ENCODE measurements around the gene DENND1A.

DENND1A gene

DNA sequence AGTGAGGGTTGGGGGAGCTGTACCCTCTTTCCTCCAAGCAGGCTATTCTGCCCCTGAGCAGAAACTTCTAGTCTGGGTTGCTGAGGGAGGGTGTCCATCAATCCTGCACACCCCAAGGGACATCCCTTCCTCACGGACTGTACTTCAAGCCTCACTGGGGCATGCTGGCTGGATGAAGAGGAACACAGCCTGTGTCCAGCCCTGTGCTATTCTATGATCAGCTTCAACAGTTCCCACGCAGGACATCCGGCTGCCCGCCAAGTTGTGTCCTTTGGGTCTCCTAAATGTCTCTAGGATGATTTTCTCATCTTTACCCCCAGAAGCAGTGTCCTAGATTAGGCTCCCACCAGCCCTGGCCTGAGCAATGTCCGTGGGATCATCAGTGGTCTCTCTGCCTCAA is 505.8 kb downstream of the DENND1A start:
- peaks cover 34 to 46% of the 10 kb centered on the region in 2 donors for H3K4me1 ChIP-seq (ENCODE audit: control insufficient read depth in 2 of 2, insufficient read depth in 1 of 2, low read depth in 1 of 2, low read length in 2 of 2)
- H3K27ac ChIP-seq (replicated peaks; ENCODE audit: low read length), result no peak overlapping the region

DNA sequence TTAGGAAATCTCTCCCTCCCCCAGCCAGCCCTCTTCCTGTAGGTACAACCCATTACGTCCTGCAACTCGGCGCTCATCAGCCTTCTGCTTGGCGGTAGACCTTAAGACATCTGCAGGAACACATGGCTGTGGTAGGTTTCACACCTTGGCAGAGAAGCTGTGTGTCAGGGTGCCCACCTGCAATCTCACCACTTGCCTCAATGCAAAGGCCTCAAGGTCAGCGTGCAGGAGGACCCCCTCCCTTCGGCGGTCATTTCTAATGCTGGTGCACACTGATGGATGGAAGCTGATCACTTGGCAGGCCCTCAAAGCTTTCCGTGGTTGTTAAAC is 506.6 kb downstream of the DENND1A start:
- no peak overlapping the region for H2BK120ac ChIP-seq (ENCODE audit: low read depth, low read length)
- H3K14ac ChIP-seq (ENCODE audit: low read length), result peak overlapping the region; percentile 39
- H3K79me1 ChIP-seq (ENCODE audit: low read depth, low read length), result no peaks in the 10 kb centered on the region
- no CpG with 5 or more reads among the region's 8 CpGs for WGBS, 2 donors (ENCODE audit: extremely low coverage in 2 of 2, insufficient read length in 2 of 2, insufficient replicate concordance in 1 of 2)
- no peak overlapping the region for H2BK5ac ChIP-seq (ENCODE audit: low read length)
- no peaks in the 10 kb centered on the region for H3K27me3 ChIP-seq (ENCODE audit: control insufficient read depth in 3 of 3, insufficient read depth in 3 of 3, low read depth in 1 of 3, low read length in 3 of 3)
- no peak overlapping the region for H3K4me2 ChIP-seq (ENCODE audit: insufficient read depth, low read length, poor library complexity, severe bottlenecking)
- H3K9ac ChIP-seq (ENCODE audit: low read depth, low read length, poor library complexity), result no peak overlapping the region
- H2AK5ac ChIP-seq (ENCODE audit: low read depth, low read length), result no peak overlapping the region
- H2BK12ac ChIP-seq (ENCODE audit: low read length), result no peak overlapping the region
- H2AFZ ChIP-seq (ENCODE audit: low read length), result no peak overlapping the region
- no peak overlapping the region for H2BK15ac ChIP-seq (ENCODE audit: low read length)
- H3K18ac ChIP-seq (ENCODE audit: low read length), result peak overlapping the region; percentile 24
- peak overlapping the region; percentile 25 for H3K23ac ChIP-seq (ENCODE audit: low read depth, low read length, poor library complexity)
- no peak overlapping the region for H3K4ac ChIP-seq (ENCODE audit: low read length)
- peaks cover 38 to 54% of the 10 kb centered on the region in 2 donors for H3K4me1 ChIP-seq (ENCODE audit: control insufficient read depth in 2 of 2, insufficient read depth in 1 of 2, low read depth in 1 of 2, low read length in 2 of 2)
- H3K9me3 ChIP-seq (replicated peaks in 1 of 2; ENCODE audit: control insufficient read depth in 2 of 2, insufficient read depth in 1 of 2, low read depth in 1 of 2, low read length in 2 of 2), result no peaks in the 10 kb centered on the region
- H4K91ac ChIP-seq (ENCODE audit: low read depth, low read length, poor library complexity), result no peak overlapping the region
- H3K27ac ChIP-seq (replicated peaks; ENCODE audit: low read length), result no peak overlapping the region
- peaks cover 0 to 2% of the 10 kb centered on the region in 2 donors for H3K36me3 ChIP-seq (replicated peaks in 1 of 2; ENCODE audit: control insufficient read depth in 2 of 2, insufficient read depth in 2 of 2, low read length in 2 of 2)
- H3K4me3 ChIP-seq (ENCODE audit: low read length in 2 of 2), result no peak overlapping the region
- no peak for DNase-seq (ENCODE audit: low spot score)
- H4K8ac ChIP-seq (ENCODE audit: low read depth, low read length), result no peak overlapping the region

More for the DNA sequence above, 505.8 kb downstream of the DENND1A start:
- H4K8ac ChIP-seq (ENCODE audit: low read depth, low read length), result no peak overlapping the region
- no CpG with 5 or more reads among the region's 5 CpGs for WGBS, 2 donors (ENCODE audit: extremely low coverage in 2 of 2, insufficient read length in 2 of 2, insufficient replicate concordance in 1 of 2)
- H3K4me3 ChIP-seq (ENCODE audit: low read length in 2 of 2), result no peak overlapping the region
- no peak overlapping the region for H3K23ac ChIP-seq (ENCODE audit: low read depth, low read length, poor library complexity)
- no peaks in the 10 kb centered on the region for H3K79me1 ChIP-seq (ENCODE audit: low read depth, low read length)
- no peaks in the 10 kb centered on the region for H3K27me3 ChIP-seq (ENCODE audit: control insufficient read depth in 3 of 3, insufficient read depth in 3 of 3, low read depth in 1 of 3, low read length in 3 of 3)
- H4K91ac ChIP-seq (ENCODE audit: low read depth, low read length, poor library complexity), result no peak overlapping the region
- no peak overlapping the region for H3K18ac ChIP-seq (ENCODE audit: low read length)
- no peak overlapping the region for H2AFZ ChIP-seq (ENCODE audit: low read length)
- no peak overlapping the region for H2BK5ac ChIP-seq (ENCODE audit: low read length)
- H3K9me3 ChIP-seq (replicated peaks in 1 of 2; ENCODE audit: control insufficient read depth in 2 of 2, insufficient read depth in 1 of 2, low read depth in 1 of 2, low read length in 2 of 2), result no peaks in the 10 kb centered on the region
- no peak overlapping the region for H2BK120ac ChIP-seq (ENCODE audit: low read depth, low read length)
- H3K14ac ChIP-seq (ENCODE audit: low read length), result no peak overlapping the region
- H2BK12ac ChIP-seq (ENCODE audit: low read length), result no peak overlapping the region
- H3K36me3 ChIP-seq (replicated peaks in 1 of 2; ENCODE audit: control insufficient read depth in 2 of 2, insufficient read depth in 2 of 2, low read length in 2 of 2), result peaks cover 0 to 2% of the 10 kb centered on the region in 2 donors
- no peak overlapping the region for H2AK5ac ChIP-seq (ENCODE audit: low read depth, low read length)
- DNase-seq (ENCODE audit: low spot score), result no peak
- H3K9ac ChIP-seq (ENCODE audit: low read depth, low read length, poor library complexity), result peak overlapping the region; percentile 66
- H3K4ac ChIP-seq (ENCODE audit: low read length), result no peak overlapping the region
- H2BK15ac ChIP-seq (ENCODE audit: low read length), result no peak overlapping the region
- no peak overlapping the region for H3K4me2 ChIP-seq (ENCODE audit: insufficient read depth, low read length, poor library complexity, severe bottlenecking)

- Histone ChIP-seq H3K36me3 (replicated peaks in 1 of 2; ENCODE audit: control insufficient read depth in 2 of 2, insufficient read depth in 2 of 2, low read length in 2 of 2) (peaks cover 0 to 2% of the 10 kb centered on the region in 2 donors), H2BK120ac (ENCODE audit: low read depth, low read length) (no peak overlapping the region), H3K14ac (ENCODE audit: low read length) (no peak overlapping the region), H3K4me1 (ENCODE audit: control insufficient read depth in 2 of 2, insufficient read depth in 1 of 2, low read depth in 1 of 2, low read length in 2 of 2) (peaks cover 38 to 59% of the 10 kb centered on the region in 2 donors), H2AFZ (ENCODE audit: low read length) (no peak overlapping the region), H3K23ac (ENCODE audit: low read depth, low read length, poor library complexity) (no peak overlapping the region), H3K4me2 (ENCODE audit: insufficient read depth, low read length, poor library complexity, severe bottlenecking) (no peak overlapping the region), H3K9ac (ENCODE audit: low read depth, low read length, poor library complexity) (no peak overlapping the region), H3K79me1 (ENCODE audit: low read depth, low read length) (no peaks in the 10 kb centered on the region), H2BK15ac (ENCODE audit: low read length) (no peak overlapping the region), H3K27me3 (ENCODE audit: control insufficient read depth in 3 of 3, insufficient read depth in 3 of 3, low read depth in 1 of 3, low read length in 3 of 3) (no peaks in the 10 kb centered on the region), H4K8ac (ENCODE audit: low read depth, low read length) (no peak overlapping the region), H4K91ac (ENCODE audit: low read depth, low read length, poor library complexity) (no peak overlapping the region), H2BK5ac (ENCODE audit: low read length) (no peak overlapping the region), H2AK5ac (ENCODE audit: low read depth, low read length) (no peak overlapping the region), H3K9me3 (replicated peaks in 1 of 2; ENCODE audit: control insufficient read depth in 2 of 2, insufficient read depth in 1 of 2, low read depth in 1 of 2, low read length in 2 of 2) (no peaks in the 10 kb centered on the region), H3K4ac (ENCODE audit: low read length) (no peak overlapping the region), H3K27ac (replicated peaks; ENCODE audit: low read length) (no peak overlapping the region), H3K4me3 (ENCODE audit: low read length in 2 of 2) (no peak overlapping the region), H3K18ac (ENCODE audit: low read length) (no peak overlapping the region), H2BK12ac (ENCODE audit: low read length) (no peak overlapping the region)
- WGBS, 2 donors (ENCODE audit: extremely low coverage in 2 of 2, insufficient read length in 2 of 2, insufficient replicate concordance in 1 of 2), result no CpG with 5 or more reads among the region's 21 CpGs
- DNase-seq (ENCODE audit: low spot score), result no peak
Measured at GRCh38 chr9:123422635-123423310, 507.2 kb downstream of the DENND1A start.

DNA sequence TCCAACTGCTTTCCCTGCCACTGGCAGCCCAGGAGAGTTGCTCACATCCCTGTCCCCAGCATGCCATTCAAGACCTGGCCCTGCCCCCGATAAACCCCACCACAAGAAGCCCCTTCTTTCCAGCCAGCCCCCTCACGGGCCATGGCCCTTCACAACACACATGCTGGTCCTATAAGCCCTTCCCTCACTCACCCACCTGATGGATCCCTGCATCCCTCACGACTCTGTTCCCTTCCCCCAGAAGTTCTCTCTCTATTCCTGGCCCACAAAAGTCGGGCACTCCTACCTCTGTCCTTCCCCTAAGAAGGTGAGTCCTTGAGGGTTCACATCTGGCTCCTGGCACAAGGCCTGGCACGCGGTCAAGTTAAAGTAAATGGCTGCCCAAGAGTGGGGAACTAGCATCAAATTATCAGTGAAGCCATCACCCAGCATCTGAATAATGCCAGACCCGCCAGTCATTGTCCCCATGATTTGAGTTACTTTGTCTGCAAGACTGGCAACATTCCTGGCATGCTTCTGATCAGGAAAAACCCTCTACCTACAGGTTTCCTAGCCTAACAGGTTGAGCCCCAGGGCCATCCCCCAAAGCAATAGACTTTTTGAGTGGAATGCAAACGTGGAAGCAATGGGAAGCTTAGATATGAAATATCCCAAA is 508.0 kb downstream of the DENND1A start:
- no peak overlapping the region for H3K4me3 ChIP-seq (ENCODE audit: low read length in 2 of 2)
- no peak for DNase-seq (ENCODE audit: low spot score)
- H3K4me2 ChIP-seq (ENCODE audit: insufficient read depth, low read length, poor library complexity, severe bottlenecking), result no peak overlapping the region
- H2BK15ac ChIP-seq (ENCODE audit: low read length), result no peak overlapping the region
- WGBS, 2 donors (ENCODE audit: extremely low coverage in 2 of 2, insufficient read length in 2 of 2, insufficient replicate concordance in 1 of 2), result no CpG with 5 or more reads among the region's 8 CpGs
- H3K36me3 ChIP-seq (replicated peaks in 1 of 2; ENCODE audit: control insufficient read depth in 2 of 2, insufficient read depth in 2 of 2, low read length in 2 of 2), result peaks cover 0 to 2% of the 10 kb centered on the region in 2 donors
- H3K79me1 ChIP-seq (ENCODE audit: low read depth, low read length), result no peaks in the 10 kb centered on the region
- H4K8ac ChIP-seq (ENCODE audit: low read depth, low read length), result no peak overlapping the region
- H2BK120ac ChIP-seq (ENCODE audit: low read depth, low read length), result no peak overlapping the region
- no peak overlapping the region for H2BK12ac ChIP-seq (ENCODE audit: low read length)
- H2BK5ac ChIP-seq (ENCODE audit: low read length), result no peak overlapping the region
- H3K9ac ChIP-seq (ENCODE audit: low read depth, low read length, poor library complexity), result no peak overlapping the region
- H2AK5ac ChIP-seq (ENCODE audit: low read depth, low read length), result no peak overlapping the region
- no peaks in the 10 kb centered on the region for H3K27me3 ChIP-seq (ENCODE audit: control insufficient read depth in 3 of 3, insufficient read depth in 3 of 3, low read depth in 1 of 3, low read length in 3 of 3)
- no peak overlapping the region for H3K4ac ChIP-seq (ENCODE audit: low read length)
- H3K23ac ChIP-seq (ENCODE audit: low read depth, low read length, poor library complexity), result no peak overlapping the region
- no peak overlapping the region for H3K27ac ChIP-seq (replicated peaks; ENCODE audit: low read length)
- no peak overlapping the region for H3K18ac ChIP-seq (ENCODE audit: low read length)
- no peak overlapping the region for H4K91ac ChIP-seq (ENCODE audit: low read depth, low read length, poor library complexity)
- H3K14ac ChIP-seq (ENCODE audit: low read length), result no peak overlapping the region
- H2AFZ ChIP-seq (ENCODE audit: low read length), result no peak overlapping the region
- H3K4me1 ChIP-seq (ENCODE audit: control insufficient read depth in 2 of 2, insufficient read depth in 1 of 2, low read depth in 1 of 2, low read length in 2 of 2), result peaks cover 38 to 61% of the 10 kb centered on the region in 2 donors
- H3K9me3 ChIP-seq (replicated peaks in 1 of 2; ENCODE audit: control insufficient read depth in 2 of 2, insufficient read depth in 1 of 2, low read depth in 1 of 2, low read length in 2 of 2), result no peaks in the 10 kb centered on the region

All from neuronal stem cell (in vitro differentiated cells).